Measurements from ENCODE around the gene NR6A1.
"Not testable (repeated sequence)": the region's sequence is repeated elsewhere in the genome, so short reads cannot be mapped to it uniquely, and the experiment has no call there.

Gene NR6A1

DNA sequence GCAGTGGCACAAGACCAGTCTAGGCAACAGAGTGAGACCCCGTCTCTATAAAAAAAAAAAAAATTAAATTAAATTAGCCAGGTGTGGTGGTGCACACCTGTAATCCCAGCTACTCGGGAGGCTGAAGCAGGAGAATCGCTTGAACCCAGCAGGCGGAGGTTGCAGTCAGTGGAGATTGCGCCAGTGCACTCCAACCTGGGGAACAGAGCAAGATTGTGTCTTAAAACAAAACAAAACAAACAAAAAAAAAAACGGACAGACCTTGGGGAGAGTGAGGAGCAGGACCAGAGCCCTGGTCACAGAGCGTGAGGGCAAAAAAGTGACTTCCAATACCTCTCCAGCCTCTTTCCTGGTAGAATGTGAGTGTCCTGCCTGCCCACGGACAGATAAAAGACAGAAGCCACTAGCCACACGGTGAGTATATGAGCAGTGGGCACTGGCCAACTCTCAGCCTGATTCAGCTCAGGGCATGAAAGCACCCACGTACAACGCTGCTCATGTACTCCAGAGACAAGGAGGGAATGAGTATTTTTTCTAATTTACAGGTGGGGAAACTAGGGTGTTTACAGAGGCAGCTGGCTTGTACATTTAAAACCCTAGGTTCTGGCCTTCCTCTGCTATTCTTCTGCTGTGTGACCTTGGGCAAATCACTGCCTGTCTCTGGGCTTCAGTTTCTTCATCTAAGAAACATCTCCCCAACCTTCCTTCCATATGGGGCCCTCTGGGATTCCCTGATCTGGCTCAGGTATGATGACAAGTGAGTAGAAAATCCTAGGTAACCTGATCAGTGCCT, 7.7 kb upstream of the NR6A1 start:
- DNase-seq (ENCODE audit: extremely low read depth in 1 of 2, low read depth in 1 of 2), result no peak

DNA sequence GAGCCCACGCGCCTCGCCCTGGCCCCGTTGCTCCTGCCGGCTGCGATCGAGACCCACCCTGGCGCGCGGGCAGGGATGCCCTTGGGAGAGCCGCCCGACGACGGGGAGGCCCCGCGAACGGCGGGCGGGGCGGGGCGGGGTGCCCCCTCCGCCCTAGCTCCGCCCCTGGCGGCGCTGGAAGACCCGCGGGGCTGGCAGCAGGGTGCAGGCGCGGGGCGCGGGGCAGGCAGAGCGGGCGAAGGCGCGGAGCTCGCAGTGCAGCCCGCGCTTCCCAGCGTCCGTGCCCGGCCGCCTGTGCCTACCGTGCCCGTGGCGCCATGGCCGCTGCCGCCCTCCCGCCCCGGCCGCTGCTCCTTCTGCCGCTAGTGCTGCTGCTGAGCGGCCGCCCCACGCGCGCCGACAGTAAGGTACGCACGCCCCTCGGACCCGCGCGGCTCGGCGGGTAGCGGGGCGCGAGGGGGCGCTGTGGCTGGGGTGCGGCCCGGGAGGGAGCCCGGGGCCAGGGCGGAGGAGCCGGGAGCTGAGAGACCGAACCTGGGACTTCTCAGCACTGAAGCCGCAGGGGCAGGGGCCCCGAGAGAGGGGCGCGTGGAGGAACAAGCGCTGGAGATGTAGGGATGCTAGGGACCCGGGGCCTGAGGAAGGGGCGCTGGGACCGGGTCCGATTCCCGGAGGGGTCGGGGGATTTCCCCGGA, 6.0 kb upstream of the NR6A1 start, which contains the start of gene OLFML2A:
TSS of gene OLFML2A (plus strand) at position 180 of the 695 bp plus-strand sequence. CDS start at position 318, 138 bp downstream.
- DNase-seq (ENCODE audit: extremely low read depth in 1 of 2, low read depth in 1 of 2), result no peak

- DNase-seq (ENCODE audit: extremely low read depth in 1 of 2, low read depth in 1 of 2), result no peak
These were observed 5.5 kb upstream of the NR6A1 start for GRCh38 chr9:124776618-124776953.

GRCh38 chr9:124774129-124774978, 3.2 kb upstream of the NR6A1 start:
- DNase-seq (ENCODE audit: extremely low read depth in 1 of 2, low read depth in 1 of 2), result peak; percentile 53 to 74

- DNase-seq (ENCODE audit: extremely low read depth in 1 of 2, low read depth in 1 of 2), result no peak
These were observed 2.5 kb upstream of the NR6A1 start for GRCh38 chr9:124773473-124774128.

DNA sequence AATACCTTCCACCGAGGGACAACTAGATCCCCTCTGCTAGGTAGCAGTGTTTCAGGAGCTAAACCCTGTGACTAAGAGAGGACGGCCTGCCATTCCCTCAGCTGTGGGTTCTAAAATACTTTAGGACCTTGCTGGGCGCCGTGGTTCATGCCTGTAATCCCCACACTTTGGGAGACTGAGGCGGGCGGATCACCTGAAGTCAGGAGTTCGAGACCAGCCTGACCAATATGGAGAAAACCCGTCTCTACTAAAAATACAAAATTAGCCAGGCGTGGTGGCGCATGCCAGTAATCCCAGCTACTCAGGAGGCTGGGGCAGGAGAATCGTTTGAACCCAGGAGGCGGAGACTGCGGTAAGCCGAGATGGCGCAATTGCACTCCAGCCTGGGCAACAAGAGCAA, 1.8 kb upstream of the NR6A1 start:
- DNase-seq (ENCODE audit: extremely low read depth in 1 of 2, low read depth in 1 of 2), result not testable (repeated sequence)

GRCh38 chr9:124771867-124772679, 962 bp upstream of the NR6A1 start:
- no peak for DNase-seq (ENCODE audit: extremely low read depth in 1 of 2, low read depth in 1 of 2)

GRCh38 chr9:124770359-124771020, 621 bp downstream of the NR6A1 start:
- peak in 1 of 2 donors; percentile 4 for DNase-seq (ENCODE audit: extremely low read depth in 1 of 2, low read depth in 1 of 2)

DNA sequence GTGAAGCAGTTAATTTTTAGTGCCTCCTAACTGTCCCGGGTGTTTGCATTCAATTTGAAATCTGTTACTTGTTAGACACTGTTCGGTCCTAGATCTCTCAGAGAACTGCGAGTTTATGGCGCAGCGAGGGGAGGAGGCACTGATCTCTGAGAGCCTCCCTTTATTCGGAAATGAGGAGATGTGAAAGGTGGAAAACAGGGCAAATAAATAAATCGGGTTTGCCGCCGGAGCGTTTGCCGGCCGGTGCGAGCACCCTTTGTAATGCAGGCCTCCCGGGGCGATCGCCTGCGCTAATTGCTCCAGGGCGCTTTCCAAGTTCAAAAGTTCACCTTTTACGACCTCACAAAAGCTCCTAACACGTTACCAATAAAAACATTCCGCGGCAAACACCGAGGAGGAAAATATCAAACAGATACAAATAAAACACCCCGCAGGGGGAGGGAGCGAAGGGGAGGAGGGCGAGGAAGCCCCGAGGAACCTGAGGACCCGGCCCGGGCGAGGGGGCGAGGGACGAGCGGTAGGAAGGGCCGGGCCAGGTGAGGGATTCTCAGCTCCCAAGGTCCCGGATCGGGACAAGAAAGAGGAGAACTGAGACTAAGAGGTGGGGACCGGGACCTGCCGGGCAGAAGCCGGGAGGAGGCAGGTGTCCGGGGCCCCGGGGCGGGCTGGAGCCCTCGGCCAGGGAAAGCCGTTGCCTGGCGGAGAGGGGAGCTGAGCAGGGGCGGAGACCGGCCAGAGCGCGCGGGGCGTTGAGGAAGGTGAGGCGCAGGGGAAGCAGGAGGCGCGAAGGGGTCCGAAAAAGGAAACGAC, 1.4 kb downstream of the NR6A1 start:
- no peak for DNase-seq (ENCODE audit: extremely low read depth in 1 of 2, low read depth in 1 of 2)

DNA sequence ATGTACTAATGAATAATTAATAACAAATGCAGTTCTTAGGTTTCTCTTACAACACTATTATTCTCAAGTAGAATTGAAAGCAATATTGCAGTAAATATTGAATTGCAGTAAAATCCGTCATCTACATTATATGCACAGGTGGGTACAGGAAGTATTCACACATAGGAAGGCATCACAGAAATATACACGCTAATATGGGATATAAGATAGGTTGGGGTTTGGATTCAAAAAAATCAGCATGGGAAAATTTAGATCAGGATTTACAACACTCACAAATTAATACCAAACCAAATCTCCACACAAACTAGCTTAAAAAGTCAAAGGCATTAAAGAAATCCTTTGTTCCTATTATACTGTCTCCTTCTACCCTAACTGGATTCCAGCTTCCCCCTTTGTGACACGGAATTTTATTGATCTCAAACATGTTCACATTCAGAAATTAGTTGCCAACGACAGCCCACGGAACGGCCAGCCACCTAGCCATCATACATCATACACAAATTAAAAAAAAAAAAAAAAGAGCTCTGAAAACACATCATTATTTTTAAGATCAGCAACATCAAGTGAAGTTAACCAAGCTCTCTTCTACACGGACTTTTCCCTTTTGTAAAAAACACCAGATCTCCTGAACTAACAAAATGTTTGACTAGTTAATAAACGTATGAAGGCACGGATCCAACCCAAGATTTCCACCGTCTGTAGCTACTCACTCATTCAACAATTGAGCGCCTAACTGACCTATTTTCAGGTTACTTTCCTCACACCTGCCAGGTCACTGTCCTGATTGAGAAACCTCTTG, 2.2 kb downstream of the NR6A1 start:
- DNase-seq (ENCODE audit: extremely low read depth in 1 of 2, low read depth in 1 of 2), result no peak

- no peak for DNase-seq (ENCODE audit: extremely low read depth in 1 of 2, low read depth in 1 of 2)
These were observed 2.8 kb downstream of the NR6A1 start for GRCh38 chr9:124768334-124768733.

- DNase-seq (ENCODE audit: extremely low read depth in 1 of 2, low read depth in 1 of 2), result no peak
These were observed 3.3 kb downstream of the NR6A1 start for GRCh38 chr9:124767821-124768220.

DNA sequence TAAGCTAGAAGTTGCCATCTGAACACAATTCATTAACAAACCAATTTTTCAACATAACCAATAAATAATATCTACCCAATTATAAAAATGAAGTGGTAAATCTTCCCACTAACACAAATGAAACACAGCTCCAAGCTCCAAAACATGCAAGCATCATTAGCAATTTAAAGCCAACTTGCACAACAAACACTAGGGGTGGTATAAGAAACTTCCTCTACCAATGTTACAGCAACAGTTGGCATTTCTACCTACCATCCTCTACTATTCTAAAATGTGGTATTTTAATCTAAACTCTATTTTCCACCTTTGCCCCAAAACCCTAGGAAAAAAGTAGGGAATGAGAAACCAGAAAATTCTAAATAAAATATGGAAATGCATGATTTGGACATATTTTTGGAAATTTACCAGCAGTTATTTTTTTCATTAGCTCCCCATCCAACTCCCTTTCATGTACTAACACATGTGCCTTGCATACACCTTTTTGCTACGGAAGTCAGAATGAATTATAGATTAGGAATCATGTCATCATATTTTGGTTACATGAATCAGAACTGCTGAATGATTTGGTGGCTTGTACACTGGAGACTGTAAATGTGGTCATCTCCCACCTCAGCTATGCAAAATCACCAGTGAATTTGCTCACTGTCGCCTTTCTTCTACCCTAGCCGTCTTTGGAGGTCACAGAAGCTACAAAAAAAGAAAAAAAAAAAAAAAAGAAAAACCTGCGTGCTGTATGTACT, 4.1 kb downstream of the NR6A1 start:
- no peak for DNase-seq (ENCODE audit: extremely low read depth in 1 of 2, low read depth in 1 of 2)

- DNase-seq (ENCODE audit: extremely low read depth in 1 of 2, low read depth in 1 of 2), result no peak
These were observed 4.8 kb downstream of the NR6A1 start for GRCh38 chr9:124766326-124766725.

DNA sequence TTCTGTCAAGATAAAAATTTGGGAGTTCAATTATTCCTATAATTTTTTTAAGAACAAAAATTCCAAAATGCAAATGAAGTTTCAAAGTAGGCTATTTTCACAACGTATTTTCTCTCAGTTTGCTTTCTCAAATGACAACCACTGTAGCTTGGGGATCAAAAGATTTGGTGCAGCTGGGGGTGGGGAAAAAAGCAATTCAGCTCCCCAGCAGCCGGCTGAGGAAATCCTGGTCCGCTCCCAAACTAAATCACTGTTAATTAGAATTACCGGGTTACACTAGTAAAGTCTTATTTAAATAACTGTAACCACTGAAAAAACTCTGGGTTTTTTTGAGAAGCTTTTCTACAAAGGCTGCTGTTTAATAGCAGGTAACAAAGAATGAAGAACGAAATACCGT, 5.7 kb downstream of the NR6A1 start:
- no peak for DNase-seq (ENCODE audit: extremely low read depth in 1 of 2, low read depth in 1 of 2)

DNA sequence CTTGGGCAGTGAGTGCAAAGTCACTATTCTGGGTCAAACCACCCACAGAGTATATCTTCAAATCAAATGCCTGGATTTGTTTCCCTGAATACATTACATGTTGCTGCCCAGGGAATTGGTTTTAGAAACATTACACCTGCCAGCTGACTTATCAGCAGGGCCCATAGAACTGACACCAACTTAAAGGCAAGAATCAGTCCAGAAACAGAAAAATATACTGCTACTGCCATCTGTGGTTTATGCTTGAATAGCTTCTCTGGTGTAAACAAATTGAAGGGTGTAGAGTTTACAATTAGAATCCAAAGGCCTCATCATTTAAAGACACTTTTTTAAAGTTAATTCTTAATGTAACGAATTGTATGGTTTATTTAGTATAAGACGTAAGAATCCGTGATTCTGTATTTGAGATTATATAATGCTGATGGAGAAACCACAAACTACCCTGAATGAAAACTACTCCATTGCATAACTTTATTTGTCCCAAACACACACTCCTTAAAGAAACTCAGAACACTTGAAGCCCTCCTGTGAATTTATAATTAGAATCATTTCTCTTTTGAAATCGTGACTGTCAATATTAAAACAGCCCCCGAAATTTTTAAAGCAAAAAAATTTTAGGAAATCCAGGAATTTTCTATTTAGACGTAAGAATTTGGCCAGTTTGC, 6.2 kb downstream of the NR6A1 start:
- DNase-seq (ENCODE audit: extremely low read depth in 1 of 2, low read depth in 1 of 2), result no peak

- no peak for DNase-seq (ENCODE audit: extremely low read depth in 1 of 2, low read depth in 1 of 2)
These were observed 8.5 kb downstream of the NR6A1 start for GRCh38 chr9:124762633-124763032.

Measured in activated CD8-positive, alpha-beta memory T cell treated with anti-CD3 and anti-CD28 coated beads for 1 hour (primary cell).